ENCODE data around the gene CHST11.

GRCh38 chr12:104713444-104713843 lies 256.7 kb downstream of the CHST11 start:
- TF ChIP-seq CTCF (IDR thresholded peaks at IDR 0.05): no peak
- TF ChIP-seq EP300 (IDR thresholded peaks at IDR 0.05): no peak
